HG02798 (cell line): ENCODE data around the gene CAMK1D.
"Not testable (repeated sequence)": the region's sequence is repeated elsewhere in the genome, so short reads cannot be mapped to it uniquely, and the experiment has no call there.

Experiments
- ATAC-seq: cut with Tn5 transposase; IDR thresholded peaks from one replicate; pipeline ENCODE4 v1.9.1; 2021; ENCODE audit warnings: mild to moderate bottlenecking; ENCODE audit not compliant: unreplicated experiment, poor library complexity

Gene CAMK1D

DNA sequence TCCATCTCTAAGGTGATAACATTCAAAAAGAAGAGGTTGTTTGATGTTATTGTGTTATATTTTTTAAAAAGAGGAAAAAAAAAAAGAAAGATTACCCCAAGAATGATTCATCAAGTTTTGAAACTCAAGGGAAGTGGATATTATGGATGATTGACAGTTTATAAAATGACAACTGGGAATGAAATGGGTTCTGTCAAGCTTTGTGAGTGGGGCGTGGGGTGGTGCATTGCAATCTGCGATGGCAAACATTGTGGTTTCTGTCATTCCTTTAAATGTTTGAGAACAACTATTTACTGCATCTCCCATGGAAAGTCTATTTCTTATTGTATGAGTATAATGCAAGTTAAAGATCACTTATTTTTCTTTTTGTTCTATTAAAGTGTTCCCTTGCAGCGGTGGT lies 355.1 kb downstream of the CAMK1D start:
- ATAC-seq, result no peak

DNA sequence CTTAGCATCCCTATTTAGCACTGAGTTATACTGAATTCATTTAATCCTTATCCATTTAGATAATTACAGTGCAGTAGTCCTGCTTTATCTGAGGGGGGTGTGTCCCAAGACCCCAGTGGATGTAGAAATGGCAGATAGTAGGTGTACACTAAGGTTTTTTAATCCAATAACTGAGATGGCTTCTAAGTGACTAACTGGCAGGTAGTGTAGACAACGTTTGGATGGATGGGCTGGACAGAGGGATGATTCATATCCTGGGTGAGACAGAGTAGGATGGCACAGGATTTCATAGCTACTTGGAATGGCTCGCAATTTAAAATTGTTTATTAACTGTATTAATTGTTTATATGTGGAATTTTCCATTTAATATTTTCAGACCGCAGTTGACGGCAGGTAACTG lies 356.6 kb downstream of the CAMK1D start:
- ATAC-seq, result no peak

DNA sequence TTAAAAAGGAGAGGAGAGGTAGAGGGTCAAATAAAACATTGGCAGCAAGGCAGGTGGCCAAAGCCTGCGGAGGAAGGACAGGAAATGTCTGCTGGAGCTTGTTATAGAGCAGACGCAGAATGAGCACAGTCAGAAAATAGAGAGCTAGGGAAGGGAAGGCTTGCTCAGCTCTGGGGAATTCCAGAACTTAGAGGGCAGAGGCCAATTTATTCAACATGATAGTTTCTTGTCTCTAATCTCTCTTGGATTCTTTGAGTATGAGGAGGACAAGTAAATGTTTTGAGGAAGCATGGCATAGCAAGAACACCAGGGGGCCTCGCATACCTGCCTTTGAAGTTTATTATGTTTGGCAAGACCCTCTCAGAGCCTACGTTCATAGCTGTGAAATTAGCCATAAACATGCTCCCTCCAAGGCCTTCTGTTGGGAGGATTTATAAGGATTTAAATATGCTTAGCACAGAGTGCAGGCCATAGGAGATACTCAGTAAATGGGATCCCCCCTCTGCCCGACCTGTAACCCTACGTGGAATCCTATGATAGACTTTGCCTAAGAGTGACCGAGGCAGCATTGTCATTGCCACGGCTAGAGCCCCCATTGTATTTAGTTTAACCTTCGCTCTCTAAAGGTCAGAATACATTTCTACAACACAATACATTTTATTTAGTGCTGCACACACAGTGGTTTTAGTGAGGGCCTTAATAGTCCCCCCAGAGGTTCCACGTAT lies 358.3 kb downstream of the CAMK1D start:
- ATAC-seq, result no peak

DNA sequence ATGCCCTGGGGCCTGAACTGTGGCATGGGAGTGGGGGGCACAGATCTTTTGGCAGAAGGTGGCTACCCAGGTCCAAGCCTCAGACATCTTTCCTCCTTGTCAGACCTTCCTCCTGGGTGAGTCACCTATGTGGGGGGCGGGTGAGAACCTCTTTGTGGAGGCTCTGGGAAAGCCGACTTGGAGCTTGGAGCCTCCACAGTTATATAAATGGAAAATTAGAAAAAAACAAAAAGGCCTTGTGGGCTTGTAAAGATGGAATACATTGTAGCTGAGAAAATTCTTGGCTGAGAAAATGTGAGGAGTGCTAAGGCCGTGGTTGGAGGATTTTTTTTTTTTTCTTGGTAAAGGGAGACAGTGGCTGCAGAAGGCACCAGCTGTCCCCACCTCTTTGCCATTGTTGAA lies 359.7 kb downstream of the CAMK1D start:
- ATAC-seq, result no peak

DNA sequence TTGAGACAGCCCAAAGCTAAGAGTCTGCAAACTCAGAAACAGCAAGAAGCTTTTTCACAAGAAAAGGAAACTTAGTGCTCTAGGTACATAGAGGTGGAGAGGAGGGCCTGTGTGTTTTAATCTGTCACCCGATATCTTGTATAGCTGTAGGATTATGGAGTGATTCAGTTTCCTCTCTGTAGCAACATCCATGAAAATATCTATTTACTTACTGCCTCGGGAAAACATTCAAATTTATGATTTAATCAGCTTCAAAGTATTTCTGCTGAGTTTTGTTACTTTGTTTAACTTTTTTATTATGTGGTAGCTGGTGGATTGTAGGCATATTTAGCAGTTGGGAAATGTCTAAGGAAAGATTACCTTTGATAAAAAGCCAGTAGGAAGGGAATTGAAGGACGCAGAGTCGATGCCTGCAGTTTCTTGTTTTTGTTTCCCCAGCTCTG lies 360.2 kb downstream of the CAMK1D start:
- no peak for ATAC-seq

DNA sequence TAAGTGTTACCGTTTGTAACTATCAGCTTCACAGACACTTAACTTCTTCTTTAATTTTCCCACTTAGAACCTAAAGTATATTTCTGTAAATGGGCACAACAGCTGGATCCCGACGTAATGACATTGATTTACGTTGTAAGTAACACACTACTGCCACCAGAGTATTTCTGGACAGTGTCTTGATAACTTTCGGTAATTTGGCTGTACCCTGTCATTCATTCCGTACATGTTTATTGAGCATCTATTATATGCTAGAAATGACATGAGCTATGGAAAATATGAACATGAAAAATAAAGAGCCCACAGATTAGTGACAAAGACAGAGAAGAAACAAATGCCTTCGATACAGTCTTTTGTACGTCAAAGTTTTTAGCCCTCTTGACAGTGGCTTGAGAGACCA lies 360.8 kb downstream of the CAMK1D start:
- ATAC-seq, result no peak

DNA sequence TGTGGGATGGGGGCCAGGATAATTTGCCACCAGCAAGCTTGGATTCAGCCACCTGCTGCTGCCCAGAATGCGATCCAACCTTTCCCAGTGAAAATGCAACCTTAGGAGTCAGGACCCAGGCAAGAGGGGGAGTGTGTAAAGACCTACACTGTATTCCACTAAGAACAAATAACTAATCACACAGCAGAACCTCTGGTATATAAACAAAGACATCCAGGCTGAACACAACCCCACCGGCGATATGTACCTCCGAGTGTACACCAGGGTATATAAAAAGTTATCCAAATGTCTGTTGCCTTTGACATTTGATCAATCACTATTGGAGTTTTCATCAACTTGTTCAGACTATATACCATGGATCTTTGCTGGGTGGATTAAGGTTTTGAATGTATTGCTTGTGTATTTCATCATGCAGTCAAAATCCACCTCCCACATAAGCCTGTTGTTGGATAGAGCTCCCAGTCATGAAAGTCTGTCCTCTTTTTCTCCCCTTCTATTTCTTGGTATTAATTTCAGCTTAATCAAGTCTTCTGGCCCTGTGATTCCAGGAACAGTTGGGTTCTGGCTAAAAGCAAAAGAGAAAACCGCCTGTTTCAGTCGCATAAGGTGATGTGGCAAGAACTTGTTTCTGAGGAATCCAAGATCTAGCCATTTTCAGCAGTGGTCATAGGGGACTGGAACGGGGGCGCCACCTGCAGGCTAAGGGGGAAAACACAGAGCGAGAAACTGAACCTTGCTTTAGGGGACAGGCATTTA lies 361.4 kb downstream of the CAMK1D start:
- ATAC-seq, result peak; percentile 74

DNA sequence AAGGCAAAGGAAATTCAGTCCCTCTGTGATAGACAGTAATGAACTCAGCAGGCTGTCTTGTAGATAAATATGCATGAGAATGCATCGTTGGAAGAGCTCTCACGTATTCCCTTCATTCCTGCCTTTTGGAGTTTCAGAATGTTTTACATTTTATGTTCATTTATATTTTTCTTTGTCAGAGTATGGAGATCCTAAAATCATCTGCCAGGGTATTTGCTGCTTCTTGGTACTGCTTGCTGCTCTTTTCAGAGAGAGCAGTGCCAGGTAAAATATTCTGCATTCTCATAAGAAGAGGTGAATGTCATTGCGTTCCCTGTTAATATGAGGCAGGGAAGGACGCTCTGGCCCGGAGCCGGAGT lies 362.0 kb downstream of the CAMK1D start:
- no peak for ATAC-seq

DNA sequence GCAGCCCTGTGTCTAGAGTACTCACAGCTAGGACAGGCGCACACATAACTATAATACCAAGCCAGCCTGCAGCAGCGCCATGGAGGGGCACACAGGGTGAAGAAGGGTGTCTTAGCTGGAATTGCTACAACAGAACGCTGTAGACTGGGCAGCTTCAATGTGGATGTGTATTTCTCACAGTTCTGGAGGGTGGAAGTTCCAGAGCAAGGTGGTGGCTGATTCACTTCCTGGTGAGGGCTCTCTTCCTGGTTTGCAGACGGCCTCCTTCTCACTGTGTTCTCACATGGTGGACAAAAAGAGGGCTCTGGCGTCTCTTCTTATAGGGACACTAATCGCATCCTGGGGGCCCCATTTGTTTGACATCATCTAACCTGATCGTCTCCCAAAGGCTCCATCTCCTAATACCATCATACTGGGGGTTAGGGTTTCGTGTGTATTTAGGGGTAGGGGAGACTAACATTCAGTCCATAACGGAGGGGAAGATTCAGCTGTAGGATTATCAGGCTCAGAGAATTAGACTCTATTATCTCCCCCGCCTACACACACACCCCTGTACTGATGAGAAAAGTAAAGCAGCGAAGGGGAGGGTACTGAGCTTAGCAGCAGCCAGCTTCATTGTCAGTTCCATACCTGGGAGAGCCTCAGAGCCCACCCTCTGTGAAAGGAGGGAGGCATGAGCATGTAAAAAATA lies 363.1 kb downstream of the CAMK1D start:
- no peak for ATAC-seq

DNA sequence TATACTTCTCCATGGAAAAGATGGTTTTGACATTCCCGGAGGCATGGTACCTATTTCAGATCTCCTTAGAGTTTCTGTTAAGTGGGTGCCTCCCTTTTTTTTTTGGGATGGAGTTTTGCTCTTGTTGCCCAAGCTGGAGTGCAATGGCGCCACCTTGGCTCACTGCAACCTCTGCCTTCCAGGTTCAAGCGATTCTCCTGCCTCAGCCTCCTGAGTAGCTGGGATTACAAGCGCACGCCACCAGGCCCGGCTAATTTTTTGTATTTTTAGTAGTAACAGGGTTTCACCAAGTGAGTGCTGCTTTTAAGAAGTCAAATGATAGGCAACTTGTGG lies 363.6 kb downstream of the CAMK1D start:
- not testable (repeated sequence) for ATAC-seq

DNA sequence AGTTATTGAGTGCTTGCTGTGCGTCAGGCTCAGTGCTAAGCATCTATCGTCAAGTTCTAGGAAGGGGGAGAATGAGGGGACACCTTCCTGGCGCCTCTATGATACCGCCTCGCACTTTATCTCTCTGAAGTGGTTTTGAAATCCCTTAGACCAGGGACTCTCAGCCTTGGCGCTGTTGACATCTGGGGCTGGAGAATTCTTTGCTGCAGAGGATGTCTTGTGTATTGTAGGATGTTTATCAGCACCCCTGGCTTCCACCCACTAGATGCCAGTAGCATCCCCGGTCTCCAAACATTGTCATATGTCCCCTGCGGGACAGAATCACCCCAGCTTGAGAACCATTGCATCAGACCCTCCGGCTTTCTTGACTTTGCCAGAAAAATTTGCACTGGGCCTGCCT lies 366.7 kb downstream of the CAMK1D start:
- no peak for ATAC-seq

DNA sequence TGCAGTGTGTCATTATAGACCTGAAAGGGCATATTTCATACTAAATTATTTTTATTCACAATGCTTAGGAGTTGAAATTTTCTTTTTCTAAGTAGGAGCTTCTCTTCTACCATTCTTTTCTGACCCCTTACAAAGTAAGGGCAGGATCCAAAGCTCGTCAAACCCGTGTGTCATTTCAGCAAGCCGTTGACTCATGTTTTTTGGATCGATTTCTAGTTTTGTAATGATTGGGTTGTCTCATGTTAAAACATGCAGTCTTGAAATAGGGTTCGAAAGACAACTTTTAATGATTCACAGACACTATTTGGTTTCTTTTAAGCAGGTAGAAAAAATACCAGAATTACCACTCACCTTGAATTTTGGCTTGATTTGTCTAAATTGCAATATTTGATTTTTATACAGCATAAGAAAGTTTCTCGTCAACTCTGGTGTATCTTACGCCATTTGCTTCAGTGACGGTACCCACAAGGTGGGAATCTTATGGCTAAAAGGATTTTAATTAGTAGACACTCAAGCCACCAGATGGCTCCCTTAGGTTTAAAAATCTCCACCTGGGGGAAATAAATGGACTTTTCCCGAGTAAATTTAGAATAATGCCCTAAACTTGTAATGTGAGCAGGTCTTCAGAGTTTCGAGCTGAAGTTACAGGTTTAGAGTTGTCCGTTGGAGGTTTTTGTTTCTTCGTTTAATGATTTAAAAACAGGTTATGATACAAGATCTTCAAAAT lies 368.8 kb downstream of the CAMK1D start:
- no peak for ATAC-seq

DNA sequence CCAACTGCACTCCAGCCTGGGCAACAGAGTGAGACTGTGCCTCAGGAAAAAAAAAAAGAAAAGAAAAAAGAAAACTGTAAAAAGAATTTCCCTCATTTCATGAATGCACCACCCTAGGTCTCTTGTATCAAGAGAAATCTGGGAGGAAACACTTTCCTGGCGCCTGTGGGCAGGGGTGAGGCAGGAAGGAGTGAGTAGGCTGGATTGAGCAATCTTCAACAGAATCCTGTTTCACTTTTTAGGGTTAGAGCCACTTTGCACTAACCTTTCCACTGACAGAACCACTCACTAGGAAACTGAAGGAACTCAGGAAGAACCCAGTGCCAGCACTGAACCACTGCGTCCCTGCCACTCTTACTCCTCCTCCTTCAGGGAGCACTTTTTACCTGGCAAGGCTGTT lies 370.0 kb downstream of the CAMK1D start:
- no peak for ATAC-seq

DNA sequence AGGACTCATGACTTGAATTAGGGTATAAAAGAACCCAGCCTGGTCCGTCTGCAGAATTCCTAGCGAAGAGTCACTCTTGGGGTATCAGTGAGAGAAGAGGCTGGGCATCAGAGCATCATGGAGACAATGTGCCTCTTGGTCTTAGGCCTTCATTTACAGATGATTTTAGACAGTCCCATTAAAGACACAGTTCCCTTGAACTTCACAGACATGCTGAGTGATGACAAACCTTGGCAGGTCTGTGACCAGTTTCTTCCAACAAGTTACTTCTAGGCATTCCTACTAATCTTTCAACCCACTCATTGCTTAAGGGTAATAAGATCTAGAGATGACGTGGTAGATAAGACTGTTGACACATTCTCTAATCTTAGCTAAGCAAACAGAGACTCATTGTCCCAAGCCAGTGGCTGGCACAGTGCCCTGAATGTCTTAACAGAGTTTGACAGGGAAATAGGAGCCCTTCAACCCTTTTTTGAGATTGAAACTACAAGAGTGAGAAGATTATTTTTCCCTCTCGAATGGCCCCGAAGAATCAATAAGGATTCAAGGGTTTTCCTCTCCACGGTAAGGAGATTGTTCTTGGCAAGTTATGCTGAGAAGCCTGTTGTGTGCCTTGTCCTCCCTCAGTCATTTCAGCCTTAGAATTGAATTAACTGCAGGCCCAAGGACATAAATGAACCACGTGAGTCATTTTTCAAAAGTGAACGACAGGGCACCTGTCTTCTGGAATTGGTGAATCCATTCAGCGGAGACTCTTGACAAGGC lies 371.1 kb downstream of the CAMK1D start:
- no peak for ATAC-seq

DNA sequence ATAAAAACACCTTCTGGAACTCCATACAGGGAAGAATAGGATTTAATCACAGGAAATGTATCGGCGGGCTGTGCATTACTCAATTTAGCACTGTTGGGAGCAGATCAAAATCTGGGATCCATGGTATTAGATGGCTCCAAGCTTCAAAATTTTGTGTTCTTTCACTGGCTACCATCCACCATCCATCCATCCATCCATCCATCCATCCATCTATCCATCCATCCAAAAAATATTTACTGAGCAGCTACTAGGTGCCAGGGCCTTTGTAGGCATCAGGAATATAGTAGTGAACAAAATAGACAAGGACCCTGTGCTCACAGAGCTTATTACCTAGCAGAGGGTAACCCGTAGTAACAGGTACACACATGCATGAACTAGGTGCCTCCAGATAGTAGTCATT lies 372.0 kb downstream of the CAMK1D start:
- no peak for ATAC-seq

DNA sequence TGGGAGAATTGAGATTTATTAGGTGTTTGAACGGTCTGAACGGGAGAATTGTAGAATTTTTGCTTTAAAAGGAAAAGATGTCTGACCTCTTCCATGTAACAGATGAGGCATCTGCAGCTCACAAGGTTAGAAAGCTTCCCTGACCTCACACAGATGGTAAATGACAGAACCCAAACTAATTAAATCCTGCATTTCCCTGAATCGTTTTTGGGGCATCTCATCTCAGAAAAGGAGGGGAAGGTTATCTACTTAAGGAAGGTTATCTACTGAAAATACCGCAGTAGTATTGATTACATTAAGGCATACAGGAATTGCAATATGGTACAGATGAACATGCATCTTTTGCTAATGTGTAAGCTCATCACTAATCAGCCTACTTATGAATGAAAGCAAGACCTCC lies 373.9 kb downstream of the CAMK1D start:
- ATAC-seq, result no peak

DNA sequence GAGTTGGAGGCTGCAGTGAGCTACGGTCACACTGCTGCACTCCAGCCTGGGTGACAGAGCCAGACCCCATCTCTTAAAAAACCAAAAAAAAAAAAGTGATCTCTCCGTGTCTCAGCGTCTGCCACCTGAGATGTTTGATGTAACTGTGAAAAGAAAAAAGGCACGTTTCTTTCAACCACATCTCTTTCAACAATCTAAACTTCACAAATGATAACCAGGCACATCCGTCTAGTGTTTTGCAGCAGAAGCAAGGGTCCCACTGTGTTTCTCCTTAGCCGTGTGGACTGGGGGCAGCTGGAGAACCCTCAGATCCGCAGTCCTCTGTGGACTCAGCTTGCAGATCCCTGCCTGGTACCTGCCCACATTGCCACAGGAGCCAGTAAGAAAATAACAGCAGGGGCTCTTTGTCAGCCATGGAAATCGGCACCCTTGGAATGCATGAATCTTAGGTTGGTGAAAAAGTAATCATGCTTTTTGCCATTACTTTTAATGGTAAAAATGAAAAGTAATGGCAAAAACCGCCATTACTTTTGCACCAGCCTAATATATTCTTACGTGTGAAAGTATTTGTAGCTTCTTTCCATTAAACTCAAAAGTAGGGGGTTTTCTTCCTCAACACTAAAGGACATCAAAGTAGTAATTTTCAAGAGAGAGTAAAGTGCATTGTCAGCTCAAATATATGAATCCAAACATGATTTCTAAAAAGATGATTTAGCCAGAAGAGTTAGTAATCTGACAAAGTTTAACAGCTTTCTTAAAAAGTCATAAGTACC lies 375.6 kb downstream of the CAMK1D start:
- no peak for ATAC-seq

DNA sequence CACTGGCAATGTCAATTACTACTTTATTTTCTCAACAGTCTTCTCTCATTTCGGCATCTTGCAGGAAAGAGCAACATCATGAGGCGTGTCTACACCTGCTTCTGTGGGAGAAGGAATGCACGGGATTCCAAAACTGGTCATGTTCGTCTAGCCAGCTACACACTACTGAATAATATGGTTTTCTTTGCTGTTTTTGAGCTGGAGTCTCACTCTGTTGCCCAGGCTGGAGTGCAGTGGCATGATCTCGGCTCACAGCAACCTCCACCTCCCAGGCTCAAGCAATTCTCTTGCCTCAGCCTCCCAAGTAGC lies 376.2 kb downstream of the CAMK1D start:
- ATAC-seq, result not testable (repeated sequence)

DNA sequence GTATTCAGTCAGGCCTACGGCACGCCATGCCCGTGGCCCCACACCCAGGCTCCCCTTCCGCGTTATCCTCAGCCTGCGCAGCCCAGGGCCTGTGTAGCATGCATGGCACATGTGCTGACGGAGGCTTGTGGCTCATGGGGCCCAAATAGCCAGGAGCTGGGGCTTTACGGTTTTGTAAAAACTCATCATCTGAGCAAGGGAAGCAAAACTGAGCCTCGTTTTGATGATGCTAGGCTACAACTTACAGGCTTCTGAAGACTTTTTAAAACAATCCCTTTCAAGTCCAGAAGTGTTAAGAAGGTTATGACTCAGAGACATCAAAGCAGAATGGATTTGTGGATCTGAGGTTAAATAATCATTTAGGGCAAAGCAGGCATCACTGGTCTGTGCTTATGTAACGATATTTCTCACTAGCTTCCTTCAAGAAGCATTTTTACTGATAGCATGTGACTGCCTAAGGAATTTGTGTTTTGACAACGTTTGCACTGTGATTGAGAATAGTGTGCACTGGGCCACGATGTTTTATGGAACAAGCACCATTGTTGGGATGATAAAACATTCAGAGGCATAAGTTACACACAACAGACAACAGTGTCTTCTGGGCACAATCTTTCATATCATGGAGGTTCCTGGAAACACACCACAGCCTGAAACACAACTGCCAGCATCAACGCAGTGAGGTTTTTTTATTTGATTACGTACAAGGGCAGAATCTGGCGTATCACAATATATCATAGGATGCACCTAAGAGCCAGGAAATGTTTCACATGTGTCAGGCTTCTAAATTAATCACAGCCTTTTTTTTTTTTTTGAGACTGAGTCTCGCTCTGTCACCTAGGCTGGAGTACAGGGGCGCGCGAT lies 377.9 kb downstream of the CAMK1D start:
- no peak for ATAC-seq
